Astrocyte (in vitro differentiated cells and primary cell): Measurements from ENCODE around the gene DMRTC1B. TPM values are rescaled to one million over a fixed set of nuclear protein-coding genes. Genes with fewer than 3 reads are reported as not detected.
A peak's percentile ranks its signal among the peaks of the same experiment; 100 is the strongest.
"Not testable (repeated sequence)": the region's sequence is repeated elsewhere in the genome, so short reads cannot be mapped to it uniquely, and the experiment has no call there.

ENCODE experiments used
- DNase-seq: peaks from one replicate; pipeline ENCODE4 v3.0.0-alpha.2; 2010; ENCODE audit warnings: low read depth
- FAIRE-seq: peaks from 2 replicates; lab custom pipeline; 2011; peaks lifted over from hg19 to GRCh38; lab: Jason Lieb, UNC
- H2AFZ ChIP-seq: 2 replicates; pipeline ENCODE4 v1.6.0; 2012; ENCODE audit warnings: low read depth, low read length, inconsistent platforms
- H3K27ac ChIP-seq: 2 replicates; pipeline ENCODE4 v1.5.1; 2011; ENCODE audit warnings: low read depth, low read length, inconsistent platforms
- H3K27me3 ChIP-seq: 2 replicates; pipeline ENCODE4 v1.6.0; 2011; ENCODE audit warnings: low read length, inconsistent platforms; ENCODE audit not compliant: insufficient read depth
- H3K36me3 ChIP-seq: 2 replicates; pipeline ENCODE4 v1.5.1; 2011; ENCODE audit warnings: low read length, inconsistent platforms; ENCODE audit not compliant: insufficient read depth
- H3K4me1 ChIP-seq: 2 replicates; pipeline ENCODE4 v1.5.1; 2011; ENCODE audit warnings: low read length, inconsistent platforms; ENCODE audit not compliant: insufficient read depth
- H3K4me2 ChIP-seq: 2 replicates; pipeline ENCODE4 v1.6.0; 2012; ENCODE audit warnings: low read length, inconsistent platforms
- H3K4me3 ChIP-seq: 2 replicates; pipeline ENCODE4 v1.5.1; 2011; ENCODE audit warnings: low read depth, mild to moderate bottlenecking, low read length, inconsistent platforms; ENCODE audit not compliant: insufficient read depth
- H3K79me2 ChIP-seq: 2 replicates; pipeline ENCODE4 v1.6.0; 2012; ENCODE audit warnings: mild to moderate bottlenecking, low read length, inconsistent platforms; ENCODE audit not compliant: insufficient read depth
- H3K9ac ChIP-seq: 2 replicates; pipeline ENCODE4 v1.6.0; 2012; ENCODE audit warnings: mild to moderate bottlenecking, low read length, inconsistent platforms
- H3K9me3 ChIP-seq: 2 replicates; pipeline ENCODE4 v1.5.1; 2012; ENCODE audit warnings: low read depth, mild to moderate bottlenecking, low read length, inconsistent platforms; ENCODE audit not compliant: insufficient read depth
- H4K20me1 ChIP-seq: 2 replicates; pipeline ENCODE4 v1.6.0; 2012; ENCODE audit warnings: low read length, inconsistent platforms; ENCODE audit not compliant: insufficient read depth
- H3K27ac Mint-ChIP-seq: one replicate; pipeline ENCODE4 v1.8.0; 2021; ENCODE audit warnings: mild to moderate bottlenecking, mixed read lengths; ENCODE audit not compliant: unreplicated experiment
- H3K27me3 Mint-ChIP-seq: one replicate; pipeline ENCODE4 v1.8.0; 2021; ENCODE audit warnings: low read depth, mixed read lengths; ENCODE audit not compliant: unreplicated experiment
- H3K36me3 Mint-ChIP-seq: one replicate; pipeline ENCODE4 v1.8.0; 2021; ENCODE audit warnings: low read depth, mixed read lengths; ENCODE audit not compliant: unreplicated experiment
- H3K4me1 Mint-ChIP-seq: one replicate; pipeline ENCODE4 v1.8.0; 2021; ENCODE audit warnings: low read depth, mixed read lengths; ENCODE audit not compliant: unreplicated experiment
- H3K4me3 Mint-ChIP-seq: one replicate; pipeline ENCODE4 v1.8.0; 2021; ENCODE audit warnings: mild to moderate bottlenecking, moderate library complexity, mixed read lengths; ENCODE audit not compliant: unreplicated experiment
- H3K9me3 Mint-ChIP-seq: one replicate; pipeline ENCODE4 v1.8.0; 2021; ENCODE audit warnings: mild to moderate bottlenecking, mixed read lengths; ENCODE audit not compliant: unreplicated experiment
- EZH2 ChIP-seq: IDR thresholded peaks from 2 replicates; pipeline ENCODE4 v1.6.1; 2012; ENCODE audit warnings: mild to moderate bottlenecking, low read length, inconsistent platforms; ENCODE audit not compliant: insufficient read depth
- total RNA-seq: library from RNA; stranded (reverse); gene quantifications from 2 replicates; pipeline ENCODE4 v1.2.1, GENCODE V29; 2021
- TF ChIP-seq, protein P1 (sequence below): IDR thresholded peaks from 2 replicates; pipeline ENCODE4 v1.5.1; 2011; ENCODE audit warnings: low read depth, mild to moderate bottlenecking, inconsistent platforms, low read length, moderate library complexity; ENCODE audit not compliant: insufficient read depth

The DMRTC1B gene
- total RNA-seq, 1 donor from 2014 or later = not detected

DNA sequence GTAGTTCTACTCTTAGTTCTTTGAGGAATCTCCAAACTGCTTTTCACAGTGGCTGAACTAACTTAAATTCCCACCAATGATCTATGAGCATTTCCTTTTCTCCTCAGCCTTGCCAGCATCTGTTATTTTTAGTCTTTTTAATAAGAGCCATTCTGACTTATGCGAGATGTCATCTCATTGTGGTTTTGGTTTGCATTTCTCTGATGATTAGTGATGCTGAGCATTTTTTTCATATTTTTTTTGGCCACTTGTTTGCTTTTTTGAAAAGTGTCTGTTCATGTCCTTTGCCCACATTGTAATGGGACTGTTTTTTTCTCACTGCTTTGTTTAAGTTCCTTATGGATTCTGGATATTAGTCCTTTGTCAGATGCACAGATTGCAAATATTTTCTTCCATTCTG is 41.1 kb upstream of the DMRTC1B start:
- Mint-ChIP-seq H3K4me1 (peaks cover 3% of the 10 kb centered on the region), H3K36me3 (no peaks in the 10 kb centered on the region), H3K4me3 (no peak overlapping the region), H3K27me3 (no peaks in the 10 kb centered on the region), H3K27ac (no peak overlapping the region), H3K9me3 (peaks cover 2% of the 10 kb centered on the region)
- Histone ChIP-seq H3K27me3 (no peaks in the 10 kb centered on the region), H3K4me2 (no peak overlapping the region), H3K9ac (no peak overlapping the region), H3K79me2 (no peaks in the 10 kb centered on the region), H3K4me3 (no peak overlapping the region), H3K9me3 (no peaks in the 10 kb centered on the region), H4K20me1 (no peaks in the 10 kb centered on the region), H3K27ac (no peak overlapping the region), H3K4me1 (no peaks in the 10 kb centered on the region), H2AFZ (no peak overlapping the region), H3K36me3 (no peaks in the 10 kb centered on the region)
- DNase-seq = peak; percentile 47
- TF ChIP-seq, protein P1, sequence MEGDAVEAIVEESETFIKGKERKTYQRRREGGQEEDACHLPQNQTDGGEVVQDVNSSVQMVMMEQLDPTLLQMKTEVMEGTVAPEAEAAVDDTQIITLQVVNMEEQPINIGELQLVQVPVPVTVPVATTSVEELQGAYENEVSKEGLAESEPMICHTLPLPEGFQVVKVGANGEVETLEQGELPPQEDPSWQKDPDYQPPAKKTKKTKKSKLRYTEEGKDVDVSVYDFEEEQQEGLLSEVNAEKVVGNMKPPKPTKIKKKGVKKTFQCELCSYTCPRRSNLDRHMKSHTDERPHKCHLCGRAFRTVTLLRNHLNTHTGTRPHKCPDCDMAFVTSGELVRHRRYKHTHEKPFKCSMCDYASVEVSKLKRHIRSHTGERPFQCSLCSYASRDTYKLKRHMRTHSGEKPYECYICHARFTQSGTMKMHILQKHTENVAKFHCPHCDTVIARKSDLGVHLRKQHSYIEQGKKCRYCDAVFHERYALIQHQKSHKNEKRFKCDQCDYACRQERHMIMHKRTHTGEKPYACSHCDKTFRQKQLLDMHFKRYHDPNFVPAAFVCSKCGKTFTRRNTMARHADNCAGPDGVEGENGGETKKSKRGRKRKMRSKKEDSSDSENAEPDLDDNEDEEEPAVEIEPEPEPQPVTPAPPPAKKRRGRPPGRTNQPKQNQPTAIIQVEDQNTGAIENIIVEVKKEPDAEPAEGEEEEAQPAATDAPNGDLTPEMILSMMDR = no peak
- no peak for TF ChIP-seq EZH2
- no peak for FAIRE-seq

DNA sequence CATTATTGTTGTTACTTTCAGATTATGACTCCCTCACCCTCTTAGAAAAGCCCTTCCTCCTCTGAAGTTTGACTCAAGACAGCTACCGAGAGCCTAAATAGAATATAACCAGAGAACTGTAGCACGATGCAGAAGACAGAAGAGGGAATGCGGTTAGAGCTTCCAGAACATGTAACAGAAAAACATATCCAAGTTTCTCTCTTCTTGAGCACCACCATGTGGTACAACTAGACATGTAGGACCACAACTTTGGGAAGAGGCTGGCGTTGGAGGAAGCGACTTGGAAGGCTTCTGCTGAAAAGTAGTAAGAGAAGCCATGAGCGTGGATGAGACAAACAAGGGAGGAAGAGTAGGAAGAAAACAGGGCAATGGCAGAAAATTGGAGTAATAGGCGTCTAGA is 31.1 kb upstream of the DMRTC1B start:
- H3K9ac ChIP-seq, H3K4me3 ChIP-seq, H3K4me3 Mint-ChIP-seq, H3K36me3 ChIP-seq, H3K9me3 ChIP-seq, H2AFZ ChIP-seq, DNase-seq, H3K27me3 Mint-ChIP-seq, H3K27me3 ChIP-seq, H3K27ac ChIP-seq, H3K79me2 ChIP-seq, H3K4me1 Mint-ChIP-seq, H3K4me2 ChIP-seq, H3K9me3 Mint-ChIP-seq, H3K4me1 ChIP-seq, H4K20me1 ChIP-seq, H3K36me3 Mint-ChIP-seq, H3K27ac Mint-ChIP-seq: not testable (repeated sequence)
- FAIRE-seq = peak; percentile 92

DNA sequence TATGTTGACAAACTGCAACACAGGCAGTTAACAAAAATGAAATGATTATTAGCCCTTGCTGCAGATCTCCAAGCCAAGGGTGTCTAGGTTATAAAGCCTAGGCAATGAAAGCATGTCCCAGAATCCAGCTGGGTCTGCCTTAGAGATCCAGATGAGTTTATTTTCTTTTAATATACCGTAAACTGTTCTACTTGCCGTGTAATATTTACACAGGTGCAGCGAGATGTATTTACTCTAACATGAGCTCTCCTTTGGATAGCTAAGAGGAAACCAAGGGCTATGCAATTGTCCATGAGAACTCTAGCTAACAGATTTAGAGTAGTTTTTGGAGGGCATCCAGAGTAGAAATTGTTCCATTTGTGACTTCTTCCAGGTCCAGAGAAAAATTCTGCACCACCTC is 28.1 kb upstream of the DMRTC1B start:
- not testable (repeated sequence) for H3K27ac ChIP-seq, H3K4me2 ChIP-seq, H3K27ac Mint-ChIP-seq, H3K9ac ChIP-seq, H3K27me3 Mint-ChIP-seq, H3K4me3 Mint-ChIP-seq, H3K36me3 ChIP-seq, H2AFZ ChIP-seq, H4K20me1 ChIP-seq, H3K4me1 ChIP-seq, H3K9me3 ChIP-seq, H3K9me3 Mint-ChIP-seq, DNase-seq, H3K4me1 Mint-ChIP-seq, FAIRE-seq, H3K36me3 Mint-ChIP-seq, H3K4me3 ChIP-seq, H3K79me2 ChIP-seq, H3K27me3 ChIP-seq

DNA sequence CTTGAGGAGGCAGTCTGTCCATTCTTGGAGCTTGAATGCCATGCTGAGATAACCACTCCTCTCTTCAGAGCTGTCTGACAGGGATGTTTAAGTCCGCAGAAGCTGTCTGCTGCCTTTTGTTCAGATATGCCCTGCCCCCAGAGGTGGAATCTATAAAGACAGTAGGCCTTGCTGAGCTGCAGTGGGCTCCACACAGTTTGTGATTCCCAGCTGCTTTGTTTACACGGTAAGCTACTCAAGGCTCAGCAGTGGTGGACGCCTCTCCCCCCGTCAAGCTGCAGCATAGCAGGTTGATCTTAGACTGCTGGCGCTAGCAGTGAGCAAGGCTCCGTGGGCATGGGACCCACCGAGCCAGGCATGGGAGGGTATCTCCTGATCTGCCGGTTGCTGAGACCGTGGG is 16.2 kb upstream of the DMRTC1B start:
- not testable (repeated sequence) for H2AFZ ChIP-seq, H3K36me3 Mint-ChIP-seq, FAIRE-seq, H3K27ac ChIP-seq, H3K9me3 ChIP-seq, H3K4me1 Mint-ChIP-seq, H4K20me1 ChIP-seq, H3K79me2 ChIP-seq, H3K4me1 ChIP-seq, H3K4me3 Mint-ChIP-seq, H3K4me2 ChIP-seq, H3K27me3 Mint-ChIP-seq, H3K36me3 ChIP-seq, H3K27ac Mint-ChIP-seq, H3K4me3 ChIP-seq, DNase-seq, H3K9ac ChIP-seq, H3K9me3 Mint-ChIP-seq, H3K27me3 ChIP-seq

DNA sequence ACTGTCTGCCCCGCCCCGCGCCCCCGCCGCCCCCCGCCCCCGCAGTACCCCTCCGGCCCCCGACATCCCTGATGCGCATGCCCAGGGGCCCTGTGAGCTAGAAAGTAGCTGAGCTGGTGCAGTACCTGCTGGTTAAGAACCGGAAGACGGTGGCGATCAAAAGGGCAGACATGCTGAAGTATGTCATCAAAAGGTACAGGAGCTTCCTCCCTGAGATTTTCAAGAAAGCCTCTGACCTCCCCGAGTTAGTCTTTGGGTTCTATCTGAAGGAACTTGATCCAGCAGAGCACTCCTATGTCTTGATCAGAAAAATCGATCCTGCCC is 739 bp downstream of the DMRTC1B start:
- H3K9me3 Mint-ChIP-seq, H4K20me1 ChIP-seq, H3K27me3 ChIP-seq, H3K36me3 Mint-ChIP-seq, H3K4me3 Mint-ChIP-seq, H3K27me3 Mint-ChIP-seq, H3K4me3 ChIP-seq, H3K4me1 Mint-ChIP-seq, H3K27ac ChIP-seq, H2AFZ ChIP-seq, H3K79me2 ChIP-seq, H3K4me2 ChIP-seq, H3K9me3 ChIP-seq, H3K36me3 ChIP-seq, H3K9ac ChIP-seq, DNase-seq, H3K27ac Mint-ChIP-seq, FAIRE-seq, H3K4me1 ChIP-seq: not testable (repeated sequence)
